Smooth muscle cell (in vitro differentiated cells): Measurements from ENCODE around the gene TBL2. TPM values are rescaled to one million over a fixed set of nuclear protein-coding genes. Genes with fewer than 3 reads are reported as not detected.
"Not testable (repeated sequence)": the region's sequence is repeated elsewhere in the genome, so short reads cannot be mapped to it uniquely, and the experiment has no call there.

Experiments
- DNase-seq: peaks from one replicate; lab custom pipeline; 2025; ENCODE audit not compliant: unreplicated experiment; lab: John Stamatoyannopoulos, UW
- H2AFZ ChIP-seq: fragments of 200-600 bp; sonication (generic); 2 replicates; pipeline ENCODE4 v1.6.0; 2016; ENCODE audit warnings: antibody characterized with exemption, low read depth, mild to moderate bottlenecking
- H3F3A ChIP-seq: fragments of 200-600 bp; sonication (generic); 2 replicates; pipeline ENCODE4 v1.6.0; 2017; ENCODE audit warnings: antibody characterized with exemption, low read depth
- H3K27ac ChIP-seq: fragments of 200-600 bp; sonication (generic); 2 replicates; pipeline ENCODE4 v1.5.1; 2016; ENCODE audit warnings: low read depth, mild to moderate bottlenecking
- H3K27me3 ChIP-seq: fragments of 200-600 bp; sonication (generic); 2 replicates; pipeline ENCODE4 v1.6.1; 2016; ENCODE audit warnings: low read depth, mild to moderate bottlenecking
- H3K36me3 ChIP-seq: fragments of 200-600 bp; sonication (generic); 2 replicates; pipeline ENCODE4 v1.5.1; 2016; ENCODE audit warnings: low read depth
- H3K4me1 ChIP-seq: fragments of 200-600 bp; sonication (generic); 2 replicates; pipeline ENCODE4 v1.5.1; 2016; ENCODE audit warnings: low read depth
- H3K4me2 ChIP-seq: fragments of 200-600 bp; sonication (generic); 2 replicates; pipeline ENCODE4 v1.6.0; 2016; ENCODE audit warnings: mild to moderate bottlenecking
- H3K4me3 ChIP-seq: fragments of 200-600 bp; sonication (generic); 2 replicates; pipeline ENCODE4 v1.5.1; 2016; ENCODE audit warnings: mild to moderate bottlenecking
- H3K79me2 ChIP-seq: fragments of 200-600 bp; sonication (generic); 2 replicates; pipeline ENCODE4 v1.6.0; 2016; ENCODE audit warnings: low read depth, mild to moderate bottlenecking
- H3K9ac ChIP-seq: fragments of 200-600 bp; sonication (generic); 2 replicates; pipeline ENCODE4 v1.6.0; 2016; ENCODE audit warnings: low read depth
- H3K9me3 ChIP-seq: fragments of 200-600 bp; sonication (generic); replicated peaks from 2 replicates; pipeline ENCODE4 v1.5.1; 2016; ENCODE audit warnings: low read depth
- H4K20me1 ChIP-seq: fragments of 200-600 bp; sonication (generic); 2 replicates; pipeline ENCODE4 v1.6.0; 2016; ENCODE audit warnings: low read depth
- CTCF ChIP-seq: fragments of 200-600 bp; sonication (generic); IDR thresholded peaks from 2 replicates; pipeline ENCODE4 v1.5.1; 2017; ENCODE audit warnings: borderline replicate concordance, mild to moderate bottlenecking, antibody characterized with exemption; ENCODE audit not compliant: insufficient read depth, poor library complexity, severe bottlenecking
- WGBS: methylation state at CpG from one replicate; pipeline ENCODE4 v1.1.7; 2016; ENCODE audit warnings: low lambda C conversion rate; 5-methylcytosine and 5-hydroxymethylcytosine counted together
- polyA plus RNA-seq: library from polyadenylated mRNA; unstranded; fragments of >200 nt; fragmentation: Nextera tagmentation; extraction: Ambion mirVana; gene quantifications from 2 replicates; pipeline ENCODE4 v1.2.1, GENCODE V29; 2016
- total RNA-seq: library from RNA; depleted of rRNA; stranded (reverse); fragments of >200 nt; gene quantifications from 2 replicates; pipeline ENCODE4 v1.2.3, GENCODE V29; 2014

Gene TBL2
- total and polyA plus RNA-seq, 2 experiments from 2014 or later: 67.6 to 78.5 TPM

- Histone ChIP-seq H3K4me3 (no peak overlapping the region), H3K36me3 (no peaks in the 10 kb centered on the region), H2AFZ (no peak overlapping the region), H3F3A (no peaks in the 10 kb centered on the region), H3K4me1 (no peaks in the 10 kb centered on the region), H3K27me3 (peaks cover 8% of the 10 kb centered on the region), H3K9ac (no peak overlapping the region), H3K4me2 (no peak overlapping the region), H3K79me2 (no peaks in the 10 kb centered on the region), H4K20me1 (no peaks in the 10 kb centered on the region), H3K27ac (no peak overlapping the region), H3K9me3 (no peaks in the 10 kb centered on the region)
- no peak for TF ChIP-seq CTCF
- WGBS: 66% methylated on average over 4 of the region's 4 CpGs
- no peak for DNase-seq
Observed at GRCh38 chr7:73615886-73616285, 37.5 kb upstream of the TBL2 start.

GRCh38 chr7:73614937-73615336, 36.6 kb upstream of the TBL2 start:
- H3K27ac ChIP-seq, H3K27me3 ChIP-seq, H3F3A ChIP-seq, H4K20me1 ChIP-seq, H3K9me3 ChIP-seq, H3K36me3 ChIP-seq, H3K4me2 ChIP-seq, H3K4me1 ChIP-seq, DNase-seq, H3K9ac ChIP-seq, H3K79me2 ChIP-seq, H2AFZ ChIP-seq, H3K4me3 ChIP-seq: not testable (repeated sequence)
- 94% methylated on average over 10 of the region's 10 CpGs for WGBS

GRCh38 chr7:73613954-73614735, 35.8 kb upstream of the TBL2 start:
- no peak overlapping the region for H3K4me2 ChIP-seq
- H3K79me2 ChIP-seq: no peaks in the 10 kb centered on the region
- no peaks in the 10 kb centered on the region for H3K9me3 ChIP-seq
- no peaks in the 10 kb centered on the region for H4K20me1 ChIP-seq
- H3K36me3 ChIP-seq: no peaks in the 10 kb centered on the region
- H2AFZ ChIP-seq: no peak overlapping the region
- no peak for TF ChIP-seq CTCF
- H3F3A ChIP-seq: no peaks in the 10 kb centered on the region
- DNase-seq: no peak
- 88% methylated on average over 14 of the region's 14 CpGs for WGBS
- H3K27me3 ChIP-seq: peaks cover 8% of the 10 kb centered on the region
- H3K9ac ChIP-seq: no peak overlapping the region
- H3K4me1 ChIP-seq: no peaks in the 10 kb centered on the region
- H3K27ac ChIP-seq: no peak overlapping the region
- no peak overlapping the region for H3K4me3 ChIP-seq

- Histone ChIP-seq H3K36me3 (no peaks in the 10 kb centered on the region), H3K4me1 (no peaks in the 10 kb centered on the region), H3K4me3 (no peak overlapping the region), H3K9me3 (no peaks in the 10 kb centered on the region), H4K20me1 (no peaks in the 10 kb centered on the region), H3K27me3 (peaks cover 8% of the 10 kb centered on the region), H3K4me2 (no peak overlapping the region), H3K27ac (no peak overlapping the region), H3K9ac (no peak overlapping the region), H3K79me2 (no peaks in the 10 kb centered on the region), H3F3A (no peaks in the 10 kb centered on the region), H2AFZ (no peak overlapping the region)
- 38% methylated on average over 11 of the region's 11 CpGs for WGBS
- no peak for TF ChIP-seq CTCF
- no peak for DNase-seq
Observed at GRCh38 chr7:73612598-73613269, 34.4 kb upstream of the TBL2 start.
